GM21447 (cell line): ENCODE results near the gene RPL35.

ENCODE experiments used
- ATAC-seq: cut with Tn5 transposase; IDR thresholded peaks from one replicate; pipeline ENCODE4 v1.9.1; 2021; ENCODE audit not compliant: unreplicated experiment

Gene RPL35

DNA sequence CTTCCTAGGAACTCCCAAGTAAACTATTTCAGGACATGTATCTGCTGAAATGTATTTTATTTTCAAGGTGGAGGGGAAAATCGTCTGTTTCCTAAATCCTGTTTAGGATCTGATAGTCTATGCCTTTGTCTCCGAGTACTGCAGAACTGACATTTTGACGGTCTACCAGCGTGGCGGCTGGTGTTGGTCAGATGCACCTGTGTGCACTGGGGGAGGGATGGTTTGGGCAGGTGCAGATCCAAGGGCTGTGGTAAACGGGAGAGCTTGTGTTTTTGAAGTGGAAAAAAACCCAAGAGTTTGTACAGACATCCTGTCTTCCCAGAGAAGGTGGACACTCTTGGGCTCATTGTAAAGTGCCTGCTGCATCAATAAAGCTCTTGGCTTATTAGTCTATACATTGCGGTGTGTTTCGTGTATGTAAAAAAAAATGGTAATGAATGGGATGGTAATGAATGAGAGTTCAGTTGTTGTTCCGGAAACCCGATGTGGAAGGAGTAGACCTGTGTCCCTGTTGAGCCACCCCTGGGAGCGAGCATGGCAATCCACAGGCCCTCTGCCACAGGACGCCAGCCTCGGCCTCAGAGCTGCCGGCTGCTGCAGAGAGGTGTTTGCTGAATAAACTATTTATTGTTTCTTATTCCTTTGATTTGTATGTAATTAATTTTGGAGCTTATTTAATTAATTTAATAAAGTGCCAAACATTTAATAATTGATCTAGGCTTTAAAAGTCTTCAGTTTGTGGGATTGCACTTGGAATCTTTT is 15.4 kb upstream of the RPL35 start:
- ATAC-seq, result no peak

DNA sequence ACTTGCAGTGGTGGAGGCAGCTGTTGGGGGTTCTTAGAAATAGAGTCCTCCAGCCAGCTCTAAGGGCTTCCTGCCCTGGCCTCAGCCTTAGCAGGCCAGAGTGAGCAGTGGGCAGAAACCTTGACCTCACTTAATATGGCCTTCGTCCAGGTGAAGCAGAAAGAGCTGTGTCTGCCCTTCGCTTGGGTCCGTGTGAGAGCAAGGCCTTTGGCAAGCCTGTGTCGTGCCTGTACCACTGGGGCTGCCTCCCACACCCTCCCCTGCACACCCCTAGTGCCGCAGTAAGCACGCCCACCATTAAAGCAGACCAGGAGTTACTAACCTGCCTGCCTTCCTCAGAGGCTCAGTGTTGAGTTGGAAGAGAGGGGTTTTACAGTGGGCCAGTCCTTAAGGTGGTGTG is 13.7 kb upstream of the RPL35 start:
- no peak for ATAC-seq

DNA sequence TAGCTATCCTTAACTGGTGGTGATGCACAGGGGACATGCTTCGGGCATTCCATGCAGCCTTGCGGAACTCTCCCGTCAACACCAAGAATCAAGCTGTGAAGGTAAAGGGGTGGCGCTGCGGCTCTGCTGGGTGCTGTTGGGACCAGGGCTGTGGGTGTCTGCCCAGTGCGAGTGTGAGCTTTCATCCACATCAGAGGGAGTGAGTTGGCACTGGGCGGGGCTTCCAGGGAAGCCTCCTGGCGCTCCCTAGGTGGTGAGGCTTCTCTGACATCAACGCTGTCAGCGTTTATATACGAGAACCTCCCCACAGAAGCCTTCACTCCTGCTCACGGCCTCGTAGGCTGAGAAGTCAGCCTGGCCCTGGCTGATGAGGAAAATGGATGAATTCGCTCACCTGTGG is 11.9 kb upstream of the RPL35 start:
- ATAC-seq, result no peak

DNA sequence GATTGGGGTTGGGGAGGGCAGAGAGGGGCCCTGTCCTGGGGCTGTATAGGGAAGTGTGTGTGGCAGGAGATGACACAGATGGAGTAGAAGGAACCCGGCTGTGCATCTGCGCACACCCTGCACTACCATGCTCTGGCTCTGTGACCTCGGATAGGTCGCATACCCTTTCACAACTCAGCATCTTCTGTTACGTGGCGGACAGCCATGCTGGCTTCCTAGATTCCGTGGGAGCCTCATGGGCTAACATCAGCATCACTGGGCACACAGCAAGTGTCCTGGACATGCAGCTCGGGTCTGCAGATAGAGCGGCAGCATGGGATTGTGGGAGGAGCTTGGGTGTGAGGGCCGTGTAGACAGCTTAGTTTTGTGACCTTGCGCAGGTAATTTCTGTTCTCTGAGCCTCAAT is 9.4 kb upstream of the RPL35 start:
- ATAC-seq, result no peak

DNA sequence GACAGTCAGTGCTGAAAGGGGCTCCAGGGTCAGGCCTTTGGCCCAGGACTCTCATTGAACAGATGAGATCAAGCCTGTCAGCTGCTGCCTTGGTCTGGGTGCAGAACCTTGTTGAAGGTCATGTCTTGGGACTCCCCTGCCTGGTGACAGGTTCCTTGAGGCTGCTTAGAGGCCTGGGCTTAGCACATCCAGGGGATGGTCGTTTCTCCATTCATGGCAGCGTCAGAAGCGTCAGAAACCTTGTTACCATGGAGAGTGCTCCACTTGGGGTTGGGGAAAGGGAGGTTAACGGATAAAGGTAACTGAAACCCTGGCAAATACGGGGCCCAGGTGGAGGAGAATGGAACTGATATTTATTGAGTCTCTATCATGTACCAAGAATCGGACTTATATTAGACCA is 9.0 kb upstream of the RPL35 start:
- ATAC-seq, result no peak

DNA sequence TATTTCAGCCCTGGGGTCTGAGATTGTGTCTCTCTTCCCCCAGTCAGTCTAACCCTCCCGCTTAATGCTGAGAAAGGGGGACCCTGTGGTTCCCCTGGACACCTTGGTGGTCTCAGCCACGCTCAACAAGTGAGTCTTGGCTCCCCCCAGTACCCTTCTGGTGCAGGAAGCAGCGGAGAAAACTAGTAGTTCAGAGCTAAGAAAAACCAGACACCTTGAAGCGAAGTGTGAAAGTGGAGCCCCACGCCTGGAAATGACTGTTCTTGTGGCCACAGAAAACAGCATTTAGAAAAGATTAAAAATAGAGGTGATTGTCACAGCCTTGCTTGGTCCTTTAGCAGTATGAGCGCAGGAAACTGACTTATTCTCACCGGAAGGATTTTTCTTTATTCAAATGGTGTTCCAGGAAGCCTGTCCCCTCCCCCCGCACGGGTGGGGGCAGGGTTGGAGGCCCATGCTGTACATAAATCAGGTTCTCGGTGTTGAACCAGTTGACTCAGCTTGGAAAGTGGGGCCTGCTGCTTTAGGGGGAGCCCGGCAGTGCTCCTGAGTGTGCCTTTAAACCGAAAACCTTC is 8.3 kb upstream of the RPL35 start:
- peak; percentile 47 for ATAC-seq

DNA sequence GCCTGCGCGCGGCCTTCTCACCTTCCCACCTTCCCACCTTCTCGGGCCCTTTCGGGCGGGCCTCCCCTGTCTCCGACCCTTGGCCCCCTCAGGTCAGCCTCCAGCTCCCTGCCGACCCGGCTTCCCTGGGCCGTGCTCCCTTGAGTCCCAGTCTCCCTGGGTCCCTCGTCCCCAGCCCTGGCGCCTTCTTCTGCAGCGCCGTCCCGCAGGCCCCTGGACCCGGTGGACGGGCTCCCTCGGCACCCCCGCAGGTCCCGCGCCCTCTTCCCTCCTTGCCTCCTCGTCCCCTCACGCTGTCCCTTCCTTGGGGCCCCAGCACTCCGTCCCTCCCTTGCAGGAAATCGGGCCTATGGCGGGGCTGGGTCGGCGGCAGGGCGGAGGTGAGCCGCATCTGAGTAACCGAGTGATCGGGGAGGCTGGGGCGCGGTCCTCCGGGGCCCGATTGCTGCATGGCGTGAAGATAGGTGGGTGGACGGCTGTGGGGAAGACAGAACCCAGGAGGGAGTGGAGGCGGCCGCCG is 7.8 kb upstream of the RPL35 start:
- ATAC-seq, result peak; percentile 6

DNA sequence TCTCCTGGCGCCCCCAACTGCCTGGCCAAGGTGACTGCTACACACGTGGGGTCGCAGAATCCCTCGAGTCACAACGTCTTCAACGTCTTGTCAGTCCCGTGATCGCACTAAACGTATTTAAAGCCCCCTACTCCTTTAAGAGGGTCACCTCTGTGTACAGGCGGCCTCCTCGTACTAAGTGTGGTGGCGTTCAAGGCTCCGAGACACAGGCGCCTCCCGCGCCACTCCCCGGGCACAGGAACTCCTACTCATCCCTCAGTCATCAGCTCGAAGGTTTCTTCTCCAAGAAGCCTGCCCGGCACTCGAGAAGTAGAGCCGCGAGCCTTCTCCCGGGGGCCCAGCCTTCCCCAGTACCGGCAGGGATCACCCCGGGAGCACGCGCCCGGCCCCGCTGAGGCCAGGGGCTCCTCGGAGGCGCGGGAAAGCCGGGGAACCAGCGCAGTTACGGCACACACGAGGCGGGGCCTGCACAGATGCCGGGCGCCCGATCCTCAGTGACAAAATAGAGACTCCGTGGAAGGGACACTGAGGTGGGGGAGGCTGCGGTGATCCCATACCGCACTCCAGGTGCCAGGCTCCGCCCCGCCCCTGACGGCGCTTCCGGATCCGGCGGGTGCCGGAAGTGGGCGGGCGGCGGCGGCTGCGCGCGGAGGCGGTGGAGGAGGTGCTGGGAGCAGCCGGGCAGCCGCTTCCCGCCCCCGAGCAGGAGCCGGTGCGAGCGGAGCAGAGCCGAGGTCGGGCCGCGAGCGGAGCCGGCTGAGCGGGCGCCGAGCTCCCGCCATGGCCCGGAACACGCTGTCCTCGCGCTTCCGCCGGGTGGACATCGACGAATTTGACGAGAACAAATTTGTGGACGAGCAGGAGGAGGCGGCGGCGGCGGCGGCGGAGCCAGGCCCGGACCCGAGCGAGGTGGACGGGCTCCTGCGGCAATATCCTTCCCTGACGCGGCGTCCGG is 7.0 kb upstream of the RPL35 start:
- peak; percentile 47 for ATAC-seq

DNA sequence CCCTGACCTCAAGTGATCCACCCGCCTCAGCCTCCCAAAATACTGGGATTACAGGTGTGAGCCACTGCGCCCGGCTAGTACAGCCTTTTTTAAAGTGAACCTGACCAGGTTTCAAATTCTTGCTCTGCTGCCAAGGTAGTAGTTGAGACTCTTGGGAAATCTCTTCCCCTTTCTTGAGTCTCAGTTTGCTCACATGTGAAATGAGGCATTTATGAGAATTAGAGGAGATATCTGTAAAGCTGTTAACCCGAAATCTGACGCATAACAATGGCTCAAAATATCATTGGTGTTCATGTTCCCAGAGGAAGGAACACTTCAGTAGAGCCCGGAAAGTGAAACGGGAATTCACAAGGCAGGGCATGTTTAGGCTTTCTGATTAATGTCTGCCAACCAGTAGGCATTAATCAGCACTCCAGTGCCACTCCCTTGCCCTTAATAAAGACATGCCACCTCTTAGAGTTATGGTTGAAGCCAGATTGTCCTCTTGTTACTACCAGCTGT is 1.7 kb upstream of the RPL35 start:
- no peak for ATAC-seq

DNA sequence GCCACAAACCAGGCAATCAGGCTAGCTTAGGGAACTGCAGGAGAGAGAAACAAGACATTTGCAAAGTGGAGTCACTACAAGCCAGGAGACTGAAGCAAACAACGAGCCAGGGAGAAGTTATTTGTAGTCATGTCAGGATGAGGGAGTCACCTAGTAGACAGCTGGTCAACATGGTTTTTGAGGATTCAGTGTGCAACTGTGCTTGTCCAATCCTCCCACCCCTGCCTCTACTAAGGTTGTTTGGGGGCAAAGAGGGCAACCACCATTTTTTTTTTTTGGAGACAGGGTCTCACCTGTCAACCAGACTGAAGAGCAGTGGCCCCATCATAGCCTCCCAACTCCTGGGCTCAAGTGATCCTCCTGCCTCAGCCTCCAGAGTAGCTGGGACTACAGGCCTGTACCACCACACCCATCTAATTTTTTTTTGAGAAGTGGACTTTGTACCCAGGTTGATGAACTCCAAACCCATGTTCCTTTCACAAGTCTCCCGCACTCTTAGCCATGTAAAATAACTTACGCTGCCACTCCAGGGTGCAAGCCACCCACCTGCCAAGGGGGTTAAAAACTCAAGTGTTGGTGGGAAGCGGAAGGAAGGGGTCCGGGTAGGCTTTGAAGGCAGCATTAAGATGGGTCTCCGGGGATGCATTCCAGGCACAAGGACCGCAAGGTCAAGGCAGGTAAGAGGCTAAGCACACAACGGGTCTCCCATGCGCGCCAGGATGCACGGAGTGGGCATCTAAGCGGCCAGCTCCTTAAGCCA is 995 bp downstream of the RPL35 start:
- no peak for ATAC-seq

DNA sequence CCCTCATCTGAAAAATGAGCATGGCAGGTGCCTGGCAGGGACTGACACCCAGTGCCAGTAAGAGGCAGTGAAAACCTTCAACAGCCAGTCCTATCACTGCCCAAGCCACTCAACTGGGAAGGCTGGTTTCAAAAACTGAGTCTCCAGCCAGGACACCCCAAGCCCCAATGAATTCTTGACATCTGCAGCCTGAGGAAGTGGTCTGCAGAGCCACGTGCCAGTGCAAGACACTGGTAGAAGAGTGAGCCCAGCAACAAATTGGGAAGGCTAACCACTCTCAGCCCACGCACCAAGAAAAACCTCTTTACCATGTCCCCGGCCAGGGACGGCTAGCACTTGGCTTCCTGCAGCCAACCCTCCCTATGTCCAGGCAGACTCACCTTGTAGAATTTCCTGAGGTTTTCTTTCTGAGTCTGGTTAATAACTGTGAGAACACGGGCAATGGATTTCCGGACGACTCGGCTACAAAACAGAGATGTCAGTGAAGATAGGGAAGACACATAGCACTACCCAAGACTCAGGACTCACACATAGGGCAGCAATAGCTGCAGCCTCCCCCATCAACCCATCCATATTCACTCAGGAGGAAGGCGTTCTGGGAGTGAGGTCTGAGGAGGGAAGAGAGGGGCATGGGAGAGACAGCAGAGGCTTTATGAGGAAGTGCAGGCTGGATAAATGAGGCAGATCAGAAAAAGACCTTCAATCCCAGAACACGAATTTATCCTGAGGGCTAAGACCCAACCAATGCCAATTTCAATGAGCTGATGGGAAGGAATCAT is 1.8 kb downstream of the RPL35 start:
- ATAC-seq, result no peak

DNA sequence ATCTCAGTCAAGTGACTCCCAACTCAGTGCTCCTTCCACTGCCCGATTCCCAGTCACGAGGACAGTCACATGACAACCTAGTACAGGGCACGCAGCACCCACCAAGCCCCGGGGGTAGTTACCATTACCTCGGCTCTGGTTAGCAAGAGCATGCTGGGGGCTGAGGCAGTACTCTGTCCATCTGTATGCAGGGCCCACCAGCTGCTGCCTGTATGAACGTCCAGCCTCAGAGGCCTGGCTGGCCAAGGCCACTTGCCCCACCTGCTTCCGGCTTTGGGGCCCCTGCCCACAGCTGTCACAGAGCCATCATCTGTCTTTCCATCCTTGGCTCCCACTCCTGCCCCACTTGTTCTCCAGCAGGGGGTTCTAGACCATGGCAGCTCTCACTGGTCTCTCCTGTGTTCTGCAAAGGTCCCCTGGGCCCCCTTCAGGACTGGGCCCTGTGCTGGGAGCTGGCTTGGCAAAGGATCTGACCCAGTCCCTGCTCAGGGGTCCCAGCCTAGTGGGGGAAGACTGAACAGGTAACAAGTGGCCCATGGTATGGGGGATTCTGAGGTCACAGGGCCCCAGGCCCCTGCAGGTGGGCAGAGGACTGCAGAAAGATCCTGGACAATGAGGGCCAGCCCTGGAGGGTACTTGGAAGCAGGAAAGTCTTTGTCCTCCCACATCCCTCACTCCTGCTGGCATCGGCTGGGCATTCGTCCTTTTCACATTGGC is 3.3 kb downstream of the RPL35 start:
- ATAC-seq, result no peak

DNA sequence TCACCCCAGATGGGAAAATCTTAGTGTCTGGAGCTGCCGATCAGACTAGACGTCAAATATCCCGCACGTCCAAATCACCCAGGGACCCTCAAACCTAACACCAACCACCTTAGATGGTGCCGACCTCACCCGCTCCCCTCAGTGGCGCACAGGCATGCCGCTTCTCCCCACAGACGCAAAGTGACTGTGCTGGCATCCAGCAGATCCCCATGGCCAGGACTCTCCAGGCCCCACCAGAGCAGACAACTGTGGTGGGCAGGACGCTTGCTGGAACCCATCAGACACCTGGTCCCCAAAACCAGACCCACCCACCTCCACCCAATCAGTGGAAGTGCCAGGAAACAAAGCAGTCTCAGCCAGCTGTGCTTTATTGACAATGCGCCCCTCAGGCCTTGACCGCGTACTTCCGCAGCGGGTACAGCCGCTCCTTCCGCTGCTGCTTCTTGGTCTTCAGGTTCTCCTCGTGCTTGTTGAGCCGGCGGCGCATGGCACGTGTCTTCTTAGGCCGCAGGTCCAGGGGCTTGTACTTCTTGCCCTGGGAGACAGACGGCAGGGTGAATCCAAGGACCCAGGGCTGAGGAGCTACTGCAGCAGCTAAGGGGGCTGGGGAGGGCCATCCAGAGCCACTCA is 4.1 kb downstream of the RPL35 start:
- ATAC-seq, result no peak

DNA sequence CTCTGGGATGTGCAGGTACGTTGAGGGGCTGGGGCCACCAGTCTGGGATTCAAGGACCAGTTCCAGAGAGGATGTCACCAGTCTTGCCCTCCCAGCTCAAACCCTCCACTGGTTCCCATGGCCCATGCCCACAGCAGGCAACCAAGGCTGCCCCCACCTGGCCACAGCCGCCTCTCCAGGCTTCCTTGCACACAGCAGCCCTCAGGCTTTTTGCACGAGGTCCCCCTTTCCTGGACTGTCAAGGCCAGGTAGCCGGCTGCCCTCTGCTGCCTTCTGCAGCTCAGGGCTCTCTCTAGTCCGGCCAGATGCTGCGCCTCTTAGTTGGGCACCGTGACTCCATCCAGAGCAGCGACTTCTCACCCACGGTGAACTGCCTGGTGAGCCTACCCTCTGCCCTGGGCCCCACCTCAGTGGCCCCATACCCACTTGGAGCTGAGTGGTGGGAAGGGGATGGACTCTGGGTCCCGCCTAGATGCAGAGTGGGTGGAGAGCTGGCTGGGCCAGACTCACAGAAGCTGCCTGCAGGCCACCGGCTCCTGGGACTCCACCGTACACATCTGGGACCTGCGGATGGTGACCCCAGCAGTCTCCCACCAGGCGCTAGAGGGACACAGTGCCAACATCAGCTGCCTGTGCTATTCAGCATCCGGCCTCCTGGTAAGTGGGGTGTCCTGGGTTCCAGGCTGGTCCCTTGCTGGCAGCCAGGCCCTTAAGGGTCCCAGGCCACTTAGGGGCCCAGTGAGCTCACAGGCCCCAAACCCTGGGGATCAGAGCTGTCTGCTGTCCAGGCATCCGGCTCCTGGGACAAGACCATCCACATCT is 5.6 kb downstream of the RPL35 start:
- no peak for ATAC-seq

DNA sequence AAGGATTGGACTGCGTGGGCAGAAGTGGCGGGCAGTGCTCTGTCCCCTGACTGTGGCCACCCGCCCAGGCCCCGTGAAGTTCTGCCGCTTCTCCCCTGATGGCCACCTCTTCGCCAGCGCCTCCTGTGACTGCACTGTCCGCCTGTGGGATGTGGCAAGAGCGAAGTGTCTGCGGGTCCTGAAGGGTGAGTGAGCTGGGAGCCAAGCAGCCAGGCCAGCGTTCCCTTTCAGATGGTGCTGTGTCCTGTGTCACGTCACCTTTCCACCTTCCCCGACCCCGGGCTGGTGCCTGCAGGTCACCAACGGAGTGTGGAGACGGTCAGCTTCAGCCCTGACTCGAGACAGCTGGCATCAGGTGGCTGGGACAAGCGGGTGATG is 6.2 kb downstream of the RPL35 start:
- ATAC-seq, result no peak

DNA sequence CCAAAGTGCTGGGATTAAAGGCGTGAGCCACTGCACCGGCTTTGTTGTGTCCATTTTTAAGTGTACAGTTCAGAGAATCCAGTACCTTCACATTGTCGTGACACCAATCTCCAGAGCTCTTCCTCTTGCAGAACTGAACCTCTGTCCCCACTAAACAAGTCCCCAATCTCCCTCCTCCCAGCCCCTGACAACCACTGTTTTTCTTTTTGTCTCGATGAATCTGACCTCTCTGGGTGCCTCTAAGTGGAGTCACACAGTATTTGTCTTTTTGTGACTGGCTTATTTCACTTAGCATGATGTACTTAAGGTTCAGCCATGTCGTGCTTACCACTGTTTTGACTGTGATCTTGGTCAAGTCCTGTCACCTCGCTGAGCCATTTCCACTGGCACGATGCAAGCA is 6.9 kb downstream of the RPL35 start:
- ATAC-seq, result no peak

DNA sequence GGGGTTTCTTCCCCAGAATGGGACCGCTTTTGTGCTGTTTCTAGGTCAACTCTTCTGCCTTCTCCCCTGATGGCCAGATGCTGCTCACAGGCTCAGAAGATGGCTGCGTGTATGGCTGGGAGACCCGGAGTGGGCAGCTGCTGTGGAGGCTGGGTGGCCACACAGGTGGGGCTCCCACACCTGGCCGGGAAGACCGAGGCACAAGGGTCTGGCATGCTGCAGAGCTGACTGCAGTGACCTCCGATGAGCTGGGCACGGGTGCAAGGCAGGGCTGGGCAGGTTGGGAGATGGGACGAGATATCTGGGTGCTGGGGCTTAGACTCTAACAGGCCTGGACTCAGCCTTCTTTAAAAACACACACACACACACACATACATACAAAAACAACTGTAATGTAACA is 7.6 kb downstream of the RPL35 start:
- no peak for ATAC-seq

DNA sequence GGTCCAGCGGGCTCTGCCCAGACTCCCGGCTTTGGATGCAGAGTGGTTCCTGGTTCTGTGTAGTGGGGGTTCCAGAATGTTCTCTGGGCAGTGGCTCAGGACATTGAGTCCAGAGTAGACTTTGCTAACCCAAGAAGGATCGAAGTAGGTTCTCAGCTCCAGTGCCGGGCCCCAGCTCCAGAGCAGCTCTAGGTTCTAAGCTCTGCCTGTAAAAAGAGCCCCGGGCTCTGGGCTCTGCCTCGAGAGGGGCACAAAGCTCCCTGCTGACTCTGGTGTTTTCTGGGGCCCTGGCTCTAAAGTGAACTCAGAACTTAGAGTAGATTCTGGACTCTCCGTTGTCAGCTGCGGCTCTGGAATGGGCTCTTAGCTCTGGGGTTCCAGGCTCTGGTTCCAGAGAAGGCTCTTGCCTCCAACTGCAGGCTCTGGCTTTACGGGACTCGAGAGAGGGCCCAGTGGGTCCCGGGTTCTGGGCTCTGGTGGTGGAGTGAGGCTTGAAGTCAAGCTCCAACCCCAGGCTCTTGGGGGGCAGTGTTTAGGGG is 8.1 kb downstream of the RPL35 start:
- ATAC-seq, result no peak
